Myocyte (in vitro differentiated cells): ENCODE measurements around the gene SRL. TPM values are rescaled to one million over a fixed set of nuclear protein-coding genes. Genes with fewer than 3 reads are reported as not detected.

ENCODE experiments used
- DNase-seq: peaks from one replicate; pipeline ENCODE4 v3.0.0-alpha.2; 2012; ENCODE audit warnings: low read depth
- polyA plus RNA-seq: library from polyadenylated mRNA; unstranded; fragments of >200 nt; gene quantifications from one replicate; pipeline ENCODE4 v1.2.1, GENCODE V29; 2012; ENCODE audit warnings: missing spikeins
- total RNA-seq: library from RNA; depleted of rRNA; stranded (reverse); fragments of >200 nt; gene quantifications from 2 replicates; pipeline ENCODE4 v1.2.3, GENCODE V29; 2014

SRL gene
- 1.9 and 2.7 TPM in 2 replicates for total RNA-seq
- polyA plus RNA-seq, result 0.44 TPM

- DNase-seq, result no peak
Observed at GRCh38 chr16:4241928-4242283, at the start of gene SRL. SRL (minus strand) TSS chr16:4242080; CDS start chr16:4242067, 13 bp downstream.

- peak; percentile 77 for DNase-seq
Observed at GRCh38 chr16:4290236-4290830, 48.5 kb upstream of the SRL start.

GRCh38 chr16:4288148-4288921, 46.5 kb upstream of the SRL start:
- peak; percentile 67 for DNase-seq

- DNase-seq, result no peak
Observed at GRCh38 chr16:4285167-4285566, 43.3 kb upstream of the SRL start.

GRCh38 chr16:4283939-4284338, 42.1 kb upstream of the SRL start:
- peak; percentile 19 for DNase-seq

GRCh38 chr16:4283441-4283840, 41.6 kb upstream of the SRL start:
- no peak for DNase-seq

- no peak for DNase-seq
Observed at GRCh38 chr16:4280625-4281024, 38.7 kb upstream of the SRL start.

- DNase-seq, result no peak
Observed at GRCh38 chr16:4277987-4278513, 36.2 kb upstream of the SRL start.

GRCh38 chr16:4275861-4276260, 34.0 kb upstream of the SRL start:
- DNase-seq, result no peak

GRCh38 chr16:4273858-4274311, 32.0 kb upstream of the SRL start:
- DNase-seq, result peak; percentile 21

- DNase-seq, result peak; percentile 42
Observed at GRCh38 chr16:4272114-4272956, 30.5 kb upstream of the SRL start.

- DNase-seq, result peak; percentile 92
Observed at GRCh38 chr16:4271176-4272113, 29.6 kb upstream of the SRL start.

GRCh38 chr16:4270595-4270994, 28.7 kb upstream of the SRL start:
- no peak for DNase-seq

GRCh38 chr16:4270091-4270490, 28.2 kb upstream of the SRL start:
- DNase-seq, result no peak

- no peak for DNase-seq
Observed at GRCh38 chr16:4266372-4266771, 24.5 kb upstream of the SRL start.

- no peak for DNase-seq
Observed at GRCh38 chr16:4265676-4266075, 23.8 kb upstream of the SRL start.

GRCh38 chr16:4264546-4264945, 22.7 kb upstream of the SRL start:
- DNase-seq, result no peak

- DNase-seq, result no peak
Observed at GRCh38 chr16:4263504-4264436, 21.9 kb upstream of the SRL start.

- DNase-seq, result no peak
Observed at GRCh38 chr16:4262303-4262835, 20.5 kb upstream of the SRL start.
